ENCODE data around the gene KCNC4.

DNA sequence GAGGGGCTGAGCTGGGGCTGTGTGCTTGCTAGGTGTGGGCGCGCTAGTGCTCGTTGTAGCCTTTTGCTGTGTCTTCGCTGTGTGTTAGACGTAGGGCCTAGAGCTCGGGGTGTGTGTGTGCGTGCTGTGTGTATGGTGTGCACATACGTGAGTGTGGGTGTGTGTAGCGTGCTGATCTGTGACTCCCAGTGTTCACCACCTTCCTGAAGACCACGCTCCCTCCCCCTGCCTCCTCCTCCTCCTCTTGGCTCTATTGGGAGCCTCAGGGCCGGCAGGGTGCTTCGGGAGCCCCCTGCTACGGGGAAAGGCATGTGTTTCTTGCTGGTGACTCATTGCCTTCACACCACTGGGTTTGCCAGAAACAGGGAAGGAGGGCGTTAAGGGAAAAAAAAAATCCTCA lies 9.4 kb upstream of the KCNC4 start:
- TF ChIP-seq, protein P1, sequence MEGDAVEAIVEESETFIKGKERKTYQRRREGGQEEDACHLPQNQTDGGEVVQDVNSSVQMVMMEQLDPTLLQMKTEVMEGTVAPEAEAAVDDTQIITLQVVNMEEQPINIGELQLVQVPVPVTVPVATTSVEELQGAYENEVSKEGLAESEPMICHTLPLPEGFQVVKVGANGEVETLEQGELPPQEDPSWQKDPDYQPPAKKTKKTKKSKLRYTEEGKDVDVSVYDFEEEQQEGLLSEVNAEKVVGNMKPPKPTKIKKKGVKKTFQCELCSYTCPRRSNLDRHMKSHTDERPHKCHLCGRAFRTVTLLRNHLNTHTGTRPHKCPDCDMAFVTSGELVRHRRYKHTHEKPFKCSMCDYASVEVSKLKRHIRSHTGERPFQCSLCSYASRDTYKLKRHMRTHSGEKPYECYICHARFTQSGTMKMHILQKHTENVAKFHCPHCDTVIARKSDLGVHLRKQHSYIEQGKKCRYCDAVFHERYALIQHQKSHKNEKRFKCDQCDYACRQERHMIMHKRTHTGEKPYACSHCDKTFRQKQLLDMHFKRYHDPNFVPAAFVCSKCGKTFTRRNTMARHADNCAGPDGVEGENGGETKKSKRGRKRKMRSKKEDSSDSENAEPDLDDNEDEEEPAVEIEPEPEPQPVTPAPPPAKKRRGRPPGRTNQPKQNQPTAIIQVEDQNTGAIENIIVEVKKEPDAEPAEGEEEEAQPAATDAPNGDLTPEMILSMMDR (IDR thresholded peaks at IDR 0.05): no peak
- TF ChIP-seq POLR2A (IDR thresholded peaks at IDR 0.05): no peak

Data from thyroid gland (tissue), 4 donors.